RWPE2 (cell line): Measurements from ENCODE around the gene FASTKD1.

Experiments used
- ATAC-seq: fragments of 200-7000 bp; cut with Tn5 transposase; 3 replicates; pipeline ENCODE4 v1.9.1; 2021; ENCODE audit warnings: low read depth
- DNase-seq: peaks from one replicate; pipeline ENCODE4 v3.0.0-alpha.2; 2020; ENCODE audit warnings: low spot score
- H3K27ac ChIP-seq: fragments of 450-650 bp; 2 replicates; pipeline ENCODE4 v1.5.1; 2017; ENCODE audit warnings: mild to moderate bottlenecking; ENCODE audit not compliant: poor library complexity, severe bottlenecking
- H3K27me3 ChIP-seq: fragments of 250-450 bp; sonication (Bioruptor Pico); 2 replicates; pipeline ENCODE4 v1.5.1; 2021; ENCODE audit warnings: mild to moderate bottlenecking, moderate library complexity; ENCODE audit not compliant: insufficient read depth, poor library complexity, severe bottlenecking
- H3K36me3 ChIP-seq: fragments of 250-450 bp; sonication (Bioruptor Pico); 2 replicates; pipeline ENCODE4 v1.5.1; 2020; ENCODE audit warnings: low read depth, mild to moderate bottlenecking, moderate library complexity
- H3K4me1 ChIP-seq: fragments of 250-450 bp; sonication (Bioruptor Pico); 2 replicates; pipeline ENCODE4 v1.5.1; 2021; ENCODE audit warnings: mild to moderate bottlenecking, moderate library complexity; ENCODE audit not compliant: insufficient read depth, poor library complexity, severe bottlenecking
- H3K4me3 ChIP-seq: fragments of 250-450 bp; sonication (Bioruptor Pico); 2 replicates; pipeline ENCODE4 v1.5.1; 2021; ENCODE audit warnings: mild to moderate bottlenecking, moderate library complexity; ENCODE audit not compliant: severe bottlenecking
- H3K9me3 ChIP-seq: fragments of 250-450 bp; sonication (Bioruptor Pico); 2 replicates; pipeline ENCODE4 v1.5.1; 2021; ENCODE audit warnings: mild to moderate bottlenecking, moderate library complexity; ENCODE audit not compliant: severe bottlenecking
- CTCF ChIP-seq: fragments of 450-650 bp; IDR thresholded peaks from one replicate; pipeline ENCODE4 v1.5.1; 2017; ENCODE audit warnings: mild to moderate bottlenecking, moderate library complexity; ENCODE audit not compliant: poor library complexity, severe bottlenecking

FASTKD1 gene

DNA sequence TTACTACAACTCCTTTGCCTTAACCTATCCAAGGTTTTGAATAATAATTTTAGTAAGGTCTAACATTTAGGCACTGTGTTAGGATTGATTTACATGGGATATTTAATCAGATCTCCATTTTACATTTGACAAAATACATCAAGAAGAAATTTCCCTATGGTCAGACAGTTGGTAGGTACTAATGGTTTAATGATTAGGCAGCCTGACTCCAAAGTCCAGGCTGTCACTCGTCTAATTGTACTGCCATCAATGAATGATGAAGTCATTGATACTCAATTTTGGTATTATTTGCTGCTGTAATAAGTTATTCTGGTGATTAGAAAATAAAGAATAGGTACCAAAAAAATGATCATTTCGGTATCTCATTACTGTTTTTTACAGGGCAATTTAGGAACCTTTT lies 80.3 kb downstream of the FASTKD1 start:
- H3K9me3 ChIP-seq, result no peaks in the 10 kb centered on the region
- H3K4me1 ChIP-seq, result no peaks in the 10 kb centered on the region
- H3K27ac ChIP-seq, result no peak overlapping the region
- ATAC-seq (no peak), DNase-seq (no peak)
- peaks cover 5% of the 10 kb centered on the region for H3K36me3 ChIP-seq
- no peaks in the 10 kb centered on the region for H3K27me3 ChIP-seq
- TF ChIP-seq CTCF, result no peak
- no peak overlapping the region for H3K4me3 ChIP-seq

GRCh38 chr2:169491378-169491777 lies 82.3 kb downstream of the FASTKD1 start:
- Histone ChIP-seq H3K36me3 (peaks cover 5% of the 10 kb centered on the region), H3K27me3 (no peaks in the 10 kb centered on the region), H3K4me3 (no peak overlapping the region), H3K9me3 (no peaks in the 10 kb centered on the region), H3K27ac (no peak overlapping the region), H3K4me1 (no peaks in the 10 kb centered on the region)
- ATAC-seq (no peak), DNase-seq (no peak)
- TF ChIP-seq CTCF, result no peak

- no peak overlapping the region for H3K4me3 ChIP-seq
- no peak for TF ChIP-seq CTCF
- no peak overlapping the region for H3K27ac ChIP-seq
- no peak for DNase-seq
- no peaks in the 10 kb centered on the region for H3K9me3 ChIP-seq
- no peaks in the 10 kb centered on the region for H3K4me1 ChIP-seq
- ATAC-seq, result no peak
- H3K27me3 ChIP-seq, result no peaks in the 10 kb centered on the region
- peaks cover 5% of the 10 kb centered on the region for H3K36me3 ChIP-seq
Observed at GRCh38 chr2:169490834-169491233, 82.8 kb downstream of the FASTKD1 start.

DNA sequence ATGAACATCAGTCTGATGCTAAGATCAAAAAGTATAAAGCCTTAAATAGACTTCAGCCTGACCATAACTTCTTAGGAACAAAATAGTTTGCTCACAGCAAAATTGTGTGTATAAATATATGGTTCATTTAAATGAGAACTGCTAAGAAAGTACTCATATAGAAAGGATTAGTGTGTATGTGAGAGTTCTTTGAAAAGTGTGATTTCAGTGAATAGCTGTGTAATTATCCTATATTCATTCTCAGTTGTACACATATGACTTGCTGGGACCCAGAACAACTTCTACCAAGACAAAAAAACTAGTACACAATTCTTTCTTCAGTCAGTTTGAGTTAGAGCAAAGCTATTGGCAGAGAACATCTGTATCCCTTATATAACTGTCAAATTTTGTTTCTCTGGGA lies 87.2 kb downstream of the FASTKD1 start:
- Histone ChIP-seq H3K27me3 (no peaks in the 10 kb centered on the region), H3K36me3 (peaks cover 8% of the 10 kb centered on the region)
- no peak for TF ChIP-seq CTCF

DNA sequence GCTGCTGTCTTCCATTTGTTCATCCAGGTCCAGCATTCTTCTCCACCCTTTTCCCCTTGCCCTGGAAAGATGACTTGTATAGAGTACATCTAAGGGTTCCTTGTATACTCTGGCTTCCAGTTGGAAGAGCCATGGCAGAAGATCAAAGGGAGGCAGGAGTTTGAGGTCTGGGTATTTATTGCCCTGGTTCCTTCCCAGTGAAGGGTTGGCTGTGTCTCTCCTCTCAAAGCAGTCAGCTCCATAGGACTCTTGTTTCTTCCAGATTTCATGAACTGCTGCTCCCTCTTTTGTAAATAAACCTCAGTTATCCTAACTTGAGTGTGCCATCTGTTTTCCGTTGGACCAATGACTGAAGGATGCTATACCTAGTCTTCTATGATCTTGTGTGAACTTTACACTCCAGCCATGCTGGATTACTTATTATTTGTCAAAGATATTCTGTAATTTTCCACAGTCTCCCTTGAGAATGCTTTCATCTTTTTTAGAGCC lies 88.0 kb downstream of the FASTKD1 start:
- Histone ChIP-seq H3K36me3 (peaks cover 8% of the 10 kb centered on the region), H3K4me1 (no peaks in the 10 kb centered on the region), H3K27ac (no peak overlapping the region), H3K4me3 (no peak overlapping the region), H3K9me3 (no peaks in the 10 kb centered on the region), H3K27me3 (no peaks in the 10 kb centered on the region)
- DNase-seq (no peak), ATAC-seq (no peak)
- TF ChIP-seq CTCF, result no peak

More for the DNA sequence above, 87.2 kb downstream of the FASTKD1 start:
- H3K4me1 ChIP-seq, result no peaks in the 10 kb centered on the region
- no peak overlapping the region for H3K4me3 ChIP-seq
- no peaks in the 10 kb centered on the region for H3K9me3 ChIP-seq
- DNase-seq, result no peak
- ATAC-seq, result no peak
- H3K27ac ChIP-seq, result no peak overlapping the region
